ENCODE measurements around the gene STON2. TPM values are rescaled to one million over a fixed set of nuclear protein-coding genes. Genes with fewer than 3 reads are reported as not detected.
A peak's percentile ranks its signal among the peaks of the same experiment; 100 is the strongest.

The STON2 gene
- 4.6 TPM for polyA plus RNA-seq (2013, experiment 1 of 2)
- polyA plus RNA-seq (2013, experiment 2 of 2) = 4.7 TPM

- no peak within 1 kb of the TSS for H4K91ac ChIP-seq (ENCODE audit: low read depth, low read length, poor library complexity)
- H2BK15ac ChIP-seq (ENCODE audit: low read length) = no peak within 1 kb of the TSS
- H3K4me1 ChIP-seq (ENCODE audit: control insufficient read depth in 2 of 2, insufficient read depth in 1 of 2, low read depth in 1 of 2, low read length in 2 of 2) = peaks cover 2 to 16% of the 10 kb centered on the region in 2 donors
- H2BK12ac ChIP-seq (ENCODE audit: low read length) = no peak within 1 kb of the TSS
- no peak within 1 kb of the TSS for H3K18ac ChIP-seq (ENCODE audit: low read length)
- H3K4me3 ChIP-seq (ENCODE audit: low read length in 2 of 2) = no peak within 1 kb of the TSS
- H3K27ac ChIP-seq (replicated peaks; ENCODE audit: low read length) = no peak within 1 kb of the TSS
- no peak within 1 kb of the TSS for H3K14ac ChIP-seq (ENCODE audit: low read length)
- no peak within 1 kb of the TSS for H2AK5ac ChIP-seq (ENCODE audit: low read depth, low read length)
- no peak within 1 kb of the TSS for H3K9ac ChIP-seq (ENCODE audit: low read depth, low read length, poor library complexity)
- no peaks in the 10 kb centered on the region for H3K27me3 ChIP-seq (ENCODE audit: control insufficient read depth in 3 of 3, insufficient read depth in 3 of 3, low read depth in 1 of 3, low read length in 3 of 3)
- no peak within 1 kb of the TSS for H4K8ac ChIP-seq (ENCODE audit: low read depth, low read length)
- H3K4ac ChIP-seq (ENCODE audit: low read length) = no peak within 1 kb of the TSS
- H2AFZ ChIP-seq (ENCODE audit: low read length) = no peak within 1 kb of the TSS
- peaks cover 0 to 10% of the 10 kb centered on the region in 2 donors for H3K9me3 ChIP-seq (replicated peaks in 1 of 2; ENCODE audit: control insufficient read depth in 2 of 2, insufficient read depth in 1 of 2, low read depth in 1 of 2, low read length in 2 of 2)
- WGBS, 2 donors (ENCODE audit: extremely low coverage in 2 of 2, insufficient read length in 2 of 2, insufficient replicate concordance in 1 of 2) = 100% methylated on average over 1 of the region's 5 CpGs; no CpG with 5 or more reads in 1 of the 2 donors
- H3K23ac ChIP-seq (ENCODE audit: low read depth, low read length, poor library complexity) = no peak within 1 kb of the TSS
- H3K4me2 ChIP-seq (ENCODE audit: insufficient read depth, low read length, poor library complexity, severe bottlenecking) = no peak within 1 kb of the TSS
- no peak for DNase-seq (ENCODE audit: low spot score)
- H3K36me3 ChIP-seq (replicated peaks in 1 of 2; ENCODE audit: control insufficient read depth in 2 of 2, insufficient read depth in 2 of 2, low read length in 2 of 2) = peaks cover 7 to 31% of the 10 kb centered on the region in 2 donors
- peaks cover 2% of the 10 kb centered on the region for H3K79me1 ChIP-seq (ENCODE audit: low read depth, low read length)
- H2BK5ac ChIP-seq (ENCODE audit: low read length) = no peak within 1 kb of the TSS
- no peak within 1 kb of the TSS for H2BK120ac ChIP-seq (ENCODE audit: low read depth, low read length)
Measured at GRCh38 chr14:81400202-81400678, at the start of gene STON2. Gene STON2 (minus strand): TSS chr14:81400324. CDS start chr14:81398382, 1,942 bp downstream.

GRCh38 chr14:81449576-81449975 is 49.5 kb upstream of the STON2 start:
- no peak overlapping the region for H3K4me2 ChIP-seq (ENCODE audit: insufficient read depth, low read length, poor library complexity, severe bottlenecking)
- peak overlapping the region; percentile 51 for H2AFZ ChIP-seq (ENCODE audit: low read length)
- H3K18ac ChIP-seq (ENCODE audit: low read length) = peak overlapping the region; percentile 23
- no peak overlapping the region for H3K9ac ChIP-seq (ENCODE audit: low read depth, low read length, poor library complexity)
- no peak overlapping the region for H2BK12ac ChIP-seq (ENCODE audit: low read length)
- H2BK120ac ChIP-seq (ENCODE audit: low read depth, low read length) = no peak overlapping the region
- H3K27ac ChIP-seq (replicated peaks; ENCODE audit: low read length) = no peak overlapping the region
- no peak overlapping the region for H2AK5ac ChIP-seq (ENCODE audit: low read depth, low read length)
- no peak overlapping the region for H4K8ac ChIP-seq (ENCODE audit: low read depth, low read length)
- H4K91ac ChIP-seq (ENCODE audit: low read depth, low read length, poor library complexity) = no peak overlapping the region
- no peak overlapping the region for H3K14ac ChIP-seq (ENCODE audit: low read length)
- no peak overlapping the region for H3K4me3 ChIP-seq (ENCODE audit: low read length in 2 of 2)
- no peaks in the 10 kb centered on the region for H3K36me3 ChIP-seq (replicated peaks in 1 of 2; ENCODE audit: control insufficient read depth in 2 of 2, insufficient read depth in 2 of 2, low read length in 2 of 2)
- H3K27me3 ChIP-seq (ENCODE audit: control insufficient read depth in 3 of 3, insufficient read depth in 3 of 3, low read depth in 1 of 3, low read length in 3 of 3) = no peaks in the 10 kb centered on the region
- no peak overlapping the region for H2BK15ac ChIP-seq (ENCODE audit: low read length)
- H3K9me3 ChIP-seq (replicated peaks in 1 of 2; ENCODE audit: control insufficient read depth in 2 of 2, insufficient read depth in 1 of 2, low read depth in 1 of 2, low read length in 2 of 2) = no peaks in the 10 kb centered on the region
- no peaks in the 10 kb centered on the region for H3K79me1 ChIP-seq (ENCODE audit: low read depth, low read length)
- H3K23ac ChIP-seq (ENCODE audit: low read depth, low read length, poor library complexity) = no peak overlapping the region
- H3K4ac ChIP-seq (ENCODE audit: low read length) = no peak overlapping the region
- H2BK5ac ChIP-seq (ENCODE audit: low read length) = no peak overlapping the region
- peaks cover 12 to 14% of the 10 kb centered on the region in 2 donors for H3K4me1 ChIP-seq (ENCODE audit: control insufficient read depth in 2 of 2, insufficient read depth in 1 of 2, low read depth in 1 of 2, low read length in 2 of 2)
- no CpG with 5 or more reads among the region's 6 CpGs for WGBS, 2 donors (ENCODE audit: extremely low coverage in 2 of 2, insufficient read length in 2 of 2, insufficient replicate concordance in 1 of 2)
- no peak for DNase-seq (ENCODE audit: low spot score)

GRCh38 chr14:81449114-81449513 is 49.0 kb upstream of the STON2 start:
- H3K36me3 ChIP-seq (replicated peaks in 1 of 2; ENCODE audit: control insufficient read depth in 2 of 2, insufficient read depth in 2 of 2, low read length in 2 of 2) = no peaks in the 10 kb centered on the region
- H2BK120ac ChIP-seq (ENCODE audit: low read depth, low read length) = no peak overlapping the region
- H3K9ac ChIP-seq (ENCODE audit: low read depth, low read length, poor library complexity) = no peak overlapping the region
- no peak overlapping the region for H3K14ac ChIP-seq (ENCODE audit: low read length)
- H3K4me2 ChIP-seq (ENCODE audit: insufficient read depth, low read length, poor library complexity, severe bottlenecking) = no peak overlapping the region
- no peak overlapping the region for H2AK5ac ChIP-seq (ENCODE audit: low read depth, low read length)
- H3K79me1 ChIP-seq (ENCODE audit: low read depth, low read length) = no peaks in the 10 kb centered on the region
- WGBS, 2 donors (ENCODE audit: extremely low coverage in 2 of 2, insufficient read length in 2 of 2, insufficient replicate concordance in 1 of 2) = no CpG with 5 or more reads among the region's 4 CpGs
- no peak overlapping the region for H4K91ac ChIP-seq (ENCODE audit: low read depth, low read length, poor library complexity)
- peaks cover 10 to 14% of the 10 kb centered on the region in 2 donors for H3K4me1 ChIP-seq (ENCODE audit: control insufficient read depth in 2 of 2, insufficient read depth in 1 of 2, low read depth in 1 of 2, low read length in 2 of 2)
- no peak overlapping the region for H3K18ac ChIP-seq (ENCODE audit: low read length)
- H3K4me3 ChIP-seq (ENCODE audit: low read length in 2 of 2) = no peak overlapping the region
- H3K27me3 ChIP-seq (ENCODE audit: control insufficient read depth in 3 of 3, insufficient read depth in 3 of 3, low read depth in 1 of 3, low read length in 3 of 3) = no peaks in the 10 kb centered on the region
- H2BK5ac ChIP-seq (ENCODE audit: low read length) = no peak overlapping the region
- no peak overlapping the region for H3K23ac ChIP-seq (ENCODE audit: low read depth, low read length, poor library complexity)
- no peak overlapping the region for H2BK15ac ChIP-seq (ENCODE audit: low read length)
- peaks cover 0 to under 1% of the 10 kb centered on the region in 2 donors for H3K9me3 ChIP-seq (replicated peaks in 1 of 2; ENCODE audit: control insufficient read depth in 2 of 2, insufficient read depth in 1 of 2, low read depth in 1 of 2, low read length in 2 of 2)
- H2AFZ ChIP-seq (ENCODE audit: low read length) = peak overlapping the region; percentile 25
- no peak overlapping the region for H3K27ac ChIP-seq (replicated peaks; ENCODE audit: low read length)
- no peak for DNase-seq (ENCODE audit: low spot score)
- no peak overlapping the region for H3K4ac ChIP-seq (ENCODE audit: low read length)
- no peak overlapping the region for H2BK12ac ChIP-seq (ENCODE audit: low read length)
- no peak overlapping the region for H4K8ac ChIP-seq (ENCODE audit: low read depth, low read length)

GRCh38 chr14:81447021-81447764 is 47.1 kb upstream of the STON2 start:
- Histone ChIP-seq H3K4ac (ENCODE audit: low read length) (no peak overlapping the region), H2AFZ (ENCODE audit: low read length) (no peak overlapping the region), H3K4me3 (ENCODE audit: low read length in 2 of 2) (no peak overlapping the region), H3K36me3 (replicated peaks in 1 of 2; ENCODE audit: control insufficient read depth in 2 of 2, insufficient read depth in 2 of 2, low read length in 2 of 2) (no peaks in the 10 kb centered on the region), H3K14ac (ENCODE audit: low read length) (no peak overlapping the region), H2BK15ac (ENCODE audit: low read length) (no peak overlapping the region), H3K4me2 (ENCODE audit: insufficient read depth, low read length, poor library complexity, severe bottlenecking) (no peak overlapping the region), H2AK5ac (ENCODE audit: low read depth, low read length) (no peak overlapping the region), H4K8ac (ENCODE audit: low read depth, low read length) (no peak overlapping the region), H3K9me3 (replicated peaks in 1 of 2; ENCODE audit: control insufficient read depth in 2 of 2, insufficient read depth in 1 of 2, low read depth in 1 of 2, low read length in 2 of 2) (peaks cover 2 to 3% of the 10 kb centered on the region in 2 donors), H3K27me3 (ENCODE audit: control insufficient read depth in 3 of 3, insufficient read depth in 3 of 3, low read depth in 1 of 3, low read length in 3 of 3) (no peaks in the 10 kb centered on the region), H3K9ac (ENCODE audit: low read depth, low read length, poor library complexity) (no peak overlapping the region), H3K18ac (ENCODE audit: low read length) (no peak overlapping the region), H3K23ac (ENCODE audit: low read depth, low read length, poor library complexity) (no peak overlapping the region), H3K27ac (replicated peaks; ENCODE audit: low read length) (no peak overlapping the region), H2BK12ac (ENCODE audit: low read length) (no peak overlapping the region), H3K4me1 (ENCODE audit: control insufficient read depth in 2 of 2, insufficient read depth in 1 of 2, low read depth in 1 of 2, low read length in 2 of 2) (peaks cover 10 to 14% of the 10 kb centered on the region in 2 donors), H2BK120ac (ENCODE audit: low read depth, low read length) (no peak overlapping the region), H2BK5ac (ENCODE audit: low read length) (no peak overlapping the region), H3K79me1 (ENCODE audit: low read depth, low read length) (no peaks in the 10 kb centered on the region), H4K91ac (ENCODE audit: low read depth, low read length, poor library complexity) (no peak overlapping the region)
- no peak for DNase-seq (ENCODE audit: low spot score)
- no CpG with 5 or more reads among the region's 3 CpGs for WGBS, 2 donors (ENCODE audit: extremely low coverage in 2 of 2, insufficient read length in 2 of 2, insufficient replicate concordance in 1 of 2)
